Trophoblast cell (in vitro differentiated cells and primary cell): ENCODE measurements around the gene HDAC2.

Experiments
- DNase-seq, 2 donors: peaks; one replicate each; pipeline ENCODE4 v3.0.0-alpha.2; 2016
- H2AFZ ChIP-seq: 2 replicates; pipeline ENCODE4 v1.6.1; 2013; ENCODE audit warnings: low read length, moderate library complexity, mild to moderate bottlenecking; ENCODE audit not compliant: insufficient read depth, poor library complexity
- H2AK5ac ChIP-seq: 2 replicates; pipeline ENCODE4 v1.6.1; 2013; ENCODE audit warnings: mild to moderate bottlenecking, low read length
- H2BK120ac ChIP-seq: 2 replicates; pipeline ENCODE4 v1.6.1; 2013; ENCODE audit warnings: low read length, mild to moderate bottlenecking, moderate library complexity; ENCODE audit not compliant: insufficient read depth, poor library complexity
- H2BK12ac ChIP-seq: 2 replicates; pipeline ENCODE4 v1.6.1; 2013; ENCODE audit warnings: mild to moderate bottlenecking, low read length, moderate library complexity
- H2BK5ac ChIP-seq: 2 replicates; pipeline ENCODE4 v1.6.1; 2013; ENCODE audit warnings: low read length, low read depth, moderate library complexity, mild to moderate bottlenecking; ENCODE audit not compliant: poor library complexity
- H3K14ac ChIP-seq: 2 replicates; pipeline ENCODE4 v1.6.1; 2013; ENCODE audit warnings: mild to moderate bottlenecking, low read length
- H3K18ac ChIP-seq: 2 replicates; pipeline ENCODE4 v1.6.1; 2013; ENCODE audit warnings: mild to moderate bottlenecking, low read length
- H3K23ac ChIP-seq: 2 replicates; pipeline ENCODE4 v1.6.1; 2013; ENCODE audit warnings: low read length
- H3K27ac ChIP-seq: 2 replicates; pipeline ENCODE4 v1.5.1; 2013; ENCODE audit warnings: low read depth, mild to moderate bottlenecking, inconsistent platforms, low read length, moderate library complexity
- H3K27me3 ChIP-seq: 2 replicates; pipeline ENCODE4 v1.6.1; 2013; ENCODE audit warnings: inconsistent platforms, mild to moderate bottlenecking, low read length, moderate library complexity; ENCODE audit not compliant: insufficient read depth
- H3K36me3 ChIP-seq, 2 experiments: 1 replicate in 1 of 2; 2 replicates in 1 of 2; pipeline ENCODE4 v1.6.1; 2013; ENCODE audit warnings: low read length in 2 of 2, mild to moderate bottlenecking in 2 of 2, moderate library complexity in 1 of 2; ENCODE audit not compliant: insufficient read depth in 2 of 2, control insufficient read depth in 1 of 2
- H3K4ac ChIP-seq: 2 replicates; pipeline ENCODE4 v1.6.1; 2013; ENCODE audit warnings: low read depth, mild to moderate bottlenecking, low read length, moderate library complexity
- H3K4me1 ChIP-seq, 2 experiments: 1 replicate in 1 of 2; 2 replicates in 1 of 2; pipeline ENCODE4 v1.6.1; 2013; ENCODE audit warnings: low read length in 2 of 2, mild to moderate bottlenecking in 2 of 2, moderate library complexity in 1 of 2; ENCODE audit not compliant: insufficient read depth in 2 of 2, control insufficient read depth in 1 of 2
- H3K4me2 ChIP-seq: 2 replicates; pipeline ENCODE4 v1.6.1; 2013; ENCODE audit warnings: inconsistent platforms, mild to moderate bottlenecking, low read length, moderate library complexity
- H3K4me3 ChIP-seq: 2 replicates; pipeline ENCODE4 v1.5.1; 2013; ENCODE audit warnings: mild to moderate bottlenecking, low read depth, low read length, inconsistent platforms
- H3K79me1 ChIP-seq: one replicate; pipeline ENCODE4 v1.6.1; 2013; ENCODE audit warnings: low read length
- H3K79me2 ChIP-seq: 2 replicates; pipeline ENCODE4 v1.6.1; 2013; ENCODE audit warnings: low read length, mild to moderate bottlenecking; ENCODE audit not compliant: control insufficient read depth, insufficient read depth, poor library complexity
- H3K9ac ChIP-seq: 2 replicates; pipeline ENCODE4 v1.6.1; 2013; ENCODE audit warnings: mild to moderate bottlenecking, low read length
- H3K9me3 ChIP-seq: 2 replicates; pipeline ENCODE4 v1.6.1; 2013; ENCODE audit warnings: low read depth, mild to moderate bottlenecking, control low read depth, inconsistent platforms, low read length; ENCODE audit not compliant: insufficient read depth
- H4K12ac ChIP-seq: 2 replicates; pipeline ENCODE4 v1.6.1; 2013; ENCODE audit warnings: low read depth, mild to moderate bottlenecking, low read length, moderate library complexity
- H4K8ac ChIP-seq: 2 replicates; pipeline ENCODE4 v1.6.1; 2013; ENCODE audit warnings: low read depth, mild to moderate bottlenecking, low read length, moderate library complexity
- H4K91ac ChIP-seq: one replicate; pipeline ENCODE4 v1.6.1; 2013; ENCODE audit warnings: low read depth, mild to moderate bottlenecking, low read length, moderate library complexity
- WGBS: extraction: QIAGEN DNeasy Blood & Tissue Kit; methylation state at CpG from one replicate; pipeline ENCODE4 v1.1.7; 2013; ENCODE audit warnings: missing lambda C conversion rate; ENCODE audit not compliant: insufficient read length, insufficient coverage; ENCODE audit errors: extremely low coverage; 5-methylcytosine and 5-hydroxymethylcytosine counted together

Gene HDAC2

GRCh38 chr6:113901482-113901881, 69.5 kb downstream of the HDAC2 start:
- Histone ChIP-seq H3K27me3 (no peaks in the 10 kb centered on the region), H3K27ac (no peak overlapping the region), H4K8ac (no peak overlapping the region), H3K36me3 (no peaks in the 10 kb centered on the region), H2AFZ (no peak overlapping the region), H3K9me3 (no peaks in the 10 kb centered on the region), H2BK120ac (no peak overlapping the region), H3K9ac (no peak overlapping the region), H3K4me1 (peaks cover 0 to 6% of the 10 kb centered on the region in 2 experiments), H4K91ac (no peak overlapping the region), H3K23ac (no peak overlapping the region), H3K4me2 (no peak overlapping the region), H2BK12ac (no peak overlapping the region), H3K79me2 (no peaks in the 10 kb centered on the region), H3K4me3 (no peak overlapping the region), H3K14ac (no peak overlapping the region), H3K18ac (no peak overlapping the region), H2BK5ac (no peak overlapping the region), H4K12ac (no peak overlapping the region), H3K79me1 (no peaks in the 10 kb centered on the region), H3K4ac (no peak overlapping the region), H2AK5ac (no peak overlapping the region)
- DNase-seq = no peak
- whole genome bisulfite sequencing = no CpG with 5 or more reads among the region's 2 CpGs

GRCh38 chr6:113894712-113895674, 76.0 kb downstream of the HDAC2 start:
- no peak overlapping the region for H3K4me2 ChIP-seq
- DNase-seq = no peak
- H3K27ac ChIP-seq = no peak overlapping the region
- peaks cover 1% of the 10 kb centered on the region for H3K9me3 ChIP-seq
- no peaks in the 10 kb centered on the region for H3K79me1 ChIP-seq
- H2AFZ ChIP-seq = no peak overlapping the region
- H2BK12ac ChIP-seq = no peak overlapping the region
- no peak overlapping the region for H4K12ac ChIP-seq
- H4K91ac ChIP-seq = no peak overlapping the region
- H3K18ac ChIP-seq = no peak overlapping the region
- no peaks in the 10 kb centered on the region for H3K27me3 ChIP-seq
- no peaks in the 10 kb centered on the region for H3K79me2 ChIP-seq
- no peak overlapping the region for H3K9ac ChIP-seq
- no peak overlapping the region for H4K8ac ChIP-seq
- no peak overlapping the region for H2AK5ac ChIP-seq
- H2BK120ac ChIP-seq = no peak overlapping the region
- no peak overlapping the region for H3K4ac ChIP-seq
- no CpG with 5 or more reads among the region's 6 CpGs for WGBS
- H3K4me3 ChIP-seq = no peak overlapping the region
- no peak overlapping the region for H3K14ac ChIP-seq
- no peak overlapping the region for H3K23ac ChIP-seq
- no peaks in the 10 kb centered on the region for H3K36me3 ChIP-seq
- H3K4me1 ChIP-seq = no peaks in the 10 kb centered on the region
- H2BK5ac ChIP-seq = no peak overlapping the region

GRCh38 chr6:113893866-113894265, 77.1 kb downstream of the HDAC2 start:
- no peak overlapping the region for H4K12ac ChIP-seq
- H3K4me2 ChIP-seq = no peak overlapping the region
- H3K9me3 ChIP-seq = peaks cover 1% of the 10 kb centered on the region
- no peaks in the 10 kb centered on the region for H3K27me3 ChIP-seq
- no peak overlapping the region for H2AK5ac ChIP-seq
- H3K36me3 ChIP-seq = no peaks in the 10 kb centered on the region
- H3K79me1 ChIP-seq = no peaks in the 10 kb centered on the region
- H3K4me3 ChIP-seq = no peak overlapping the region
- no peak overlapping the region for H3K9ac ChIP-seq
- no peaks in the 10 kb centered on the region for H3K4me1 ChIP-seq
- H4K8ac ChIP-seq = no peak overlapping the region
- H3K23ac ChIP-seq = no peak overlapping the region
- H3K4ac ChIP-seq = no peak overlapping the region
- no peak overlapping the region for H2AFZ ChIP-seq
- no peak overlapping the region for H3K18ac ChIP-seq
- H3K14ac ChIP-seq = no peak overlapping the region
- H4K91ac ChIP-seq = no peak overlapping the region
- no peak overlapping the region for H2BK12ac ChIP-seq
- no peak for DNase-seq
- WGBS = no CpG with 5 or more reads among the region's 3 CpGs
- no peak overlapping the region for H3K27ac ChIP-seq
- no peaks in the 10 kb centered on the region for H3K79me2 ChIP-seq
- H2BK120ac ChIP-seq = no peak overlapping the region
- no peak overlapping the region for H2BK5ac ChIP-seq

GRCh38 chr6:113893451-113893850, 77.5 kb downstream of the HDAC2 start:
- DNase-seq = no peak
- no peak overlapping the region for H3K18ac ChIP-seq
- no peaks in the 10 kb centered on the region for H3K36me3 ChIP-seq
- H3K4me2 ChIP-seq = no peak overlapping the region
- H2BK12ac ChIP-seq = no peak overlapping the region
- H2BK120ac ChIP-seq = no peak overlapping the region
- no peak overlapping the region for H3K23ac ChIP-seq
- H4K8ac ChIP-seq = no peak overlapping the region
- no peak overlapping the region for H2AFZ ChIP-seq
- H3K27me3 ChIP-seq = no peaks in the 10 kb centered on the region
- H4K91ac ChIP-seq = no peak overlapping the region
- H2AK5ac ChIP-seq = no peak overlapping the region
- peaks cover 1% of the 10 kb centered on the region for H3K9me3 ChIP-seq
- no peak overlapping the region for H4K12ac ChIP-seq
- H3K9ac ChIP-seq = no peak overlapping the region
- H3K4me3 ChIP-seq = no peak overlapping the region
- H3K79me2 ChIP-seq = no peaks in the 10 kb centered on the region
- H3K4me1 ChIP-seq = no peaks in the 10 kb centered on the region
- H3K27ac ChIP-seq = no peak overlapping the region
- H3K79me1 ChIP-seq = no peaks in the 10 kb centered on the region
- H2BK5ac ChIP-seq = no peak overlapping the region
- no peak overlapping the region for H3K14ac ChIP-seq
- H3K4ac ChIP-seq = no peak overlapping the region
